Activated CD8-positive, alpha-beta T cell treated with anti-CD3 and anti-CD28 coated beads, Interleukin-2, amount 10 ng/mL, durations not matched to agents 7 days and 5 days (primary cell): Measurements from ENCODE around the gene RASSF3. TPM values are rescaled to one million over a fixed set of nuclear protein-coding genes. Genes with fewer than 3 reads are reported as not detected.
"Not testable (repeated sequence)": the region's sequence is repeated elsewhere in the genome, so short reads cannot be mapped to it uniquely, and the experiment has no call there.

Experiments used
- ATAC-seq: fragments of 150-1000 bp; cut with Tn5 transposase; one replicate; pipeline ENCODE4 v1.10.0; 2021; ENCODE audit warnings: moderate library complexity
- CTCF ChIA-PET: fragments of 350-600 bp; sonication (Branson Sonifier 250); formaldehyde crosslinking; loops from one replicate; lab custom pipeline; 2021; ENCODE audit warnings: antibody characterized with exemption; lab: Charles Lee
- POLR2A ChIA-PET: fragments of 350-600 bp; sonication (Branson Sonifier 250); formaldehyde crosslinking; loops from one replicate; lab custom pipeline; 2021; ENCODE audit warnings: antibody characterized with exemption; lab: Charles Lee
- DNase-seq: peaks from one replicate; pipeline ENCODE4 v3.0.0-alpha.2; 2020
- H3K27ac Mint-ChIP-seq: one replicate; pipeline ENCODE4 v1.8.0; 2021; ENCODE audit warnings: mild to moderate bottlenecking, mixed read lengths
- H3K27me3 Mint-ChIP-seq: one replicate; pipeline ENCODE4 v1.8.0; 2021; ENCODE audit warnings: low read depth, mixed read lengths
- H3K36me3 Mint-ChIP-seq: one replicate; pipeline ENCODE4 v1.8.0; 2021; ENCODE audit warnings: low read depth, mixed read lengths
- H3K4me1 Mint-ChIP-seq: one replicate; pipeline ENCODE4 v1.8.0; 2021; ENCODE audit warnings: low read depth, mixed read lengths
- H3K4me3 Mint-ChIP-seq: one replicate; pipeline ENCODE4 v1.8.0; 2021; ENCODE audit warnings: mild to moderate bottlenecking, mixed read lengths
- H3K9me3 Mint-ChIP-seq: one replicate; pipeline ENCODE4 v1.8.0; 2022; ENCODE audit warnings: mixed read lengths; ENCODE audit not compliant: insufficient read depth
- total RNA-seq, 2 experiments: library from RNA; stranded (reverse); gene quantifications; one replicate each; pipeline ENCODE4 v1.2.3, GENCODE V29; 2021

The RASSF3 gene
- total RNA-seq, 2 experiments from 2014 or later, result 61.7 to 63.7 TPM

DNA sequence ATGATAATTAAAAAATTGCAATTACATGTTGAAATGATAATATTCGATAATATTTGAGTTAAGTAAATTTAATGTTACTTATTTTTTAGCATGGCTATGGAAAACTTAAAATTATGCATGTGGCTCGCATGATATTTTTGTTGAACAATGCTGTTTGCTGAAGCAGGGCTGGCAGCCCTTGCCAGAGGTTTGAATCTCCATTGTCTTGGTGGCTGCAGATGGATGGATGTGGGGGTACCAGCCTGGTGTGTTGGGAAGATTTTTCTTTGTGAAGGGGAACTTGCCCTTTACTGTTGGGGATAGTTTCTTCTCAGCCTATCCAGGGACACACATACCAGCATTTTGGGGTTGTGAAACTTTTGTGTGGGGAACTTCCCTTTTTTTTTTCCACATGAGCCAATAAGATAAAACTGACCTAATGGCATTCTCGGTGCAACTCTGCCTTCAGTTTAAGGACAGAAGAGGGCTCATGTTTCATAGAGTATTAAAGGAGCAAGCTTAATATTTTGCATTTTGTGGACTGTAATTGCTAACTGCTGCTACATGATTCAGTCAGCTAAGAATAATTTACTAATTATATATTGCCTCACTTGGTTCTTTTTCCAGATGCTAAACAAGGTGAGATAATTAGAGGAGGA, 8.8 kb downstream of the RASSF3 start:
- CTCF ChIA-PET, result interaction anchor here (0.9 kb wide), 1 partner anchor 10 kb away, joined by 3 read pairs; no protein-coding TSS in a partner anchor
- peaks cover 34% of the 10 kb centered on the region for H3K36me3 Mint-ChIP-seq
- no peak overlapping the region for H3K27ac Mint-ChIP-seq
- POLR2A ChIA-PET, result no interaction called here
- H3K9me3 Mint-ChIP-seq, result no peaks in the 10 kb centered on the region
- ATAC-seq (no peak), DNase-seq (no peak)
- H3K27me3 Mint-ChIP-seq, result no peaks in the 10 kb centered on the region
- H3K4me3 Mint-ChIP-seq, result no peak overlapping the region
- H3K4me1 Mint-ChIP-seq, result peaks cover 46% of the 10 kb centered on the region

DNA sequence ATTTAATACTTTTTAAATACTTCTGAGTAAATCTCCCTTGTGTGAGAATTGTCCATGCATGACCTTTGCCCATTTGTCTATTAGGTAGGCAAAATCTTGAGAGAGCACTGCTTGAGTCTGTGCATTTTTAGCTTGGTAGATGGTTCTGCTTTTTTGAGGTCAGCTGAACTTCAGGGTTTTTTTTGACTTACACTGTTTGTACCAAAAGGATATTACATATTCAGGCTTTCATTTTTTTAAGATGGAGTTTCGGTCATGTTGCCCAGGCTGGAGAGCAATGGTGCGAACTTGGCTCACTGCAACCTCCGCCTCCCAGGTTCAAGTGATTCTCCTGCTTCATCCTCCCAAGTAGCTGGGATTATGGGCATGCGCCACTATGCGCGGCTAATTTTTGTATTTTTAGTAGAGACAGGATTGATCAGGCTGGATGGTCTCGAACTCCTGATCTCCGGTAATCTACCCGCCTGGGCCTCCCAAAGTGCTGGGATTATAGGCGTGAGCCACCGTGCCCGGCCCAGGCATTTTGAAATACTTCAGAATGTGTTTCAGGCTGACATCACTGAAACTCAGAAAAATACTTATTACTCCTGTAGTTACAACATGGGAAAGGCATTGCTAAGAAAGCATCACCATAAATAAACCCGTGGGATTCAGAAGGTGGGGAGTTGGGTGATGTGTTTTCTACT, 11.1 kb downstream of the RASSF3 start:
- ChIA-PET POLR2A (no interaction called here), CTCF (no interaction called here)
- Mint-ChIP-seq H3K36me3 (peaks cover 22% of the 10 kb centered on the region), H3K9me3 (no peaks in the 10 kb centered on the region), H3K4me3 (no peak overlapping the region), H3K4me1 (peaks cover 42% of the 10 kb centered on the region), H3K27me3 (no peaks in the 10 kb centered on the region), H3K27ac (no peak overlapping the region)
- DNase-seq, result no peak
- no peak for ATAC-seq

DNA sequence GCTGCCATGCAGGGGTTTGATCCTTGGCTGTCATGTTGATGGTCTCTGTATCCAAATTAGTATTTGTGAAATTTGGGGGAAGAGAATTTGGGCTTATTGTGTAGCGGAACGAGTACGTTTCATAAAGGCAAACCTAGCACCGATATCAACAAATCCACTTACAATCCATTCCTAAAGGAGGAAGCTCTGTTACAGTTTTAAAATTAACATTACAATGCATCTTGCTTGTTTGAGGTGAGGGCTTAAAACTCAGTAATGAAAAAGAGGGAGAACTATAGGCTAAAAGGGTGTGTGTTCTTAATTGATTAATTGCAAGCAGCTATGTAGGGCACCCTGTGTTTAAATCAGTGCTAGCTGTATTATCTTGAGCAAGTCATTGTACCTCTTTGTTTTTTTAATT, 13.7 kb downstream of the RASSF3 start:
- POLR2A ChIA-PET, result no interaction called here
- DNase-seq (no peak), ATAC-seq (no peak)
- no peaks in the 10 kb centered on the region for H3K9me3 Mint-ChIP-seq
- H3K27ac Mint-ChIP-seq, result no peak overlapping the region
- CTCF ChIA-PET, result interaction anchor here (1.3 kb wide), 1 partner anchor 74 kb away, joined by 6 read pairs; no protein-coding TSS in a partner anchor
- H3K4me3 Mint-ChIP-seq, result no peak overlapping the region
- peaks cover 24% of the 10 kb centered on the region for H3K36me3 Mint-ChIP-seq
- H3K27me3 Mint-ChIP-seq, result no peaks in the 10 kb centered on the region
- H3K4me1 Mint-ChIP-seq, result peaks cover 44% of the 10 kb centered on the region

DNA sequence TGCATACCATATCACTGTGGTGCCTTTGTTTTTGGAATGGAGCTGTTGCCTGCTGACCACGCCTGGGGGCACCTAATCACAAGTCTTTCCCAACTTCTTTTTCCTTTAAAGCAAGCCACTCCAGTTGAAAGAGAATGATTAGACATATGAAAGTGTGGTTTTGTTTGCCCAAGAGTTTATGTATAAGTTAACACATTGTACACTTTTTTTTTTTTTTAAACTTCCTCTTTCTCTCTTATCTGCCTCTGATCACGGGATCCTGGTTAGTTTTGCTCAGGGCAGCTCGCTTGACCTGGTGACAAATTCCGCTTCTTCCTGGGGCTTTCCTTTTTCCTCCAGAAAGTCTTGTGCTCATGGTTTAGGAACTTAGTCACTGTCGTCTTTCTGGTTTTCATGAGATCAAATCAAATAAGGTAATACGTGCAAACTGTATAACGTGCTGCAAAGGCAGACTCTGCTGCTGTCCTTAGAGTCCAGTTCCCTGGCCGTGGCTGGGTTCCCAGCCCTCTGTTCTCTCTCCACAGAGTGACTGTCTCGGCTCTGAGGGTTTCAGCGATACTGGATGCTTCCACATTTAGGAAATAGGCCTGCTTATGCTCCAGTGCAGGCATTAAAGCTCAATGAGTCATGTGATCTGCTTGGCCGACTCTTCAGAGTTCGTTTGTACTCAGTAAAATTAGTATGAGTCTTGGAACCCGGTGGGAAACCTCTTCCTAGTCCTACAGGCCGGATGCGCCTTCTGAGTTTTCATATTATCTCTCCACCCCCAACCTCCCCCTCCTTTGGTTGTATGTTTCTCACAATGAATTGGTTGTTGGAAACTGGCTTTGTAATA, 15.2 kb downstream of the RASSF3 start:
- no peaks in the 10 kb centered on the region for H3K9me3 Mint-ChIP-seq
- ChIA-PET CTCF (interaction anchor here (1.0 to 1.3 kb wide), 3 partner anchors 17 to 76 kb away, joined by 3 read pairs; no protein-coding TSS in a partner anchor), POLR2A (no interaction called here)
- peak overlapping the region; percentile 70 for H3K4me3 Mint-ChIP-seq
- ATAC-seq (peak; percentile 68), DNase-seq (peak; percentile 23)
- H3K27me3 Mint-ChIP-seq, result no peaks in the 10 kb centered on the region
- H3K4me1 Mint-ChIP-seq, result peaks cover 37% of the 10 kb centered on the region
- H3K36me3 Mint-ChIP-seq, result peaks cover 28% of the 10 kb centered on the region
- H3K27ac Mint-ChIP-seq, result peak overlapping the region; percentile 84

DNA sequence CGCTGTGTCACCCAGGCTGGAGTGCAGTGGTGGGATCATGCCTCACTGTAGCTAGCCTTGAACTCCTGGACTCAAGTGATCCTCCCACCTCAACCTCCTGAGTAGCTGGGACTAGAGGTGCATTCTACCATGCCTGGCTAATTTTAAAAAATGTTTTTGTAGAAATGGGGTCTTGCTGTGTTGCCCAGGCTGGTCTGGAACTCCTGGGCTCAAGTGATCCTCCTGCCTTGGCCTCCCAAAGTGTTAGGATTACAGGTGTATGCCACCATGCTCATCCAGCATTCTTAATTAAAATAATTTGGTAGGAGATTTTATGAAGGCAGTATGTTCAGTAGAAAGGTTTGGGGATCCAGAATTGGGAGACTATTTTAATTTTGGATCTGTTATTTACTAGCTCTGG, 16.3 kb downstream of the RASSF3 start:
- POLR2A ChIA-PET, H3K9me3 Mint-ChIP-seq, H3K27me3 Mint-ChIP-seq, H3K4me3 Mint-ChIP-seq, H3K27ac Mint-ChIP-seq, ATAC-seq, DNase-seq: not testable (repeated sequence)
- Mint-ChIP-seq H3K4me1 (peaks cover 46% of the 10 kb centered on the region), H3K36me3 (peaks cover 39% of the 10 kb centered on the region)
- CTCF ChIA-PET, result interaction anchor here (1.0 to 2.6 kb wide), 6 partner anchors 9 to 77 kb away, joined by 3 to 8 read pairs (median 3); partner anchors contain the start of gene RASSF3

DNA sequence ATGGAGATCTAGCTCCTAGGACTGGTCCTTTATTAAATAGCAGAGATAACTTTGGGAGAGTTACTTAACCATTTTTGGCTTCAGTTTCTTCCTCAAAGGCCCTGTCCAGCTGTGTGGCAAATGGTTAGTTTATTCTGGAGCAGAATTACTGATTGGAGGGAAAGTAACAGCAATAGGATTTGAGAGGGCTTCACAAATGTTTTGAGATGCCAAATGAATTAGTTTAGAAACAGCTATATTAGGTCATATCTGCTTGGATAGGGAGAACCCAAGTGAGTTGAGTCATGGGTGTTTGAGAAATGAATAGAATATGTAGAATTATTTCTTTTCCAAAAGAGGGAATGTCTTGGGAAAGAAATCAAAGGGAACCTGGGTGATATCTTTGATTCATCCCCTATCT, 17.5 kb downstream of the RASSF3 start:
- ATAC-seq, result no peak
- Mint-ChIP-seq H3K4me1 (peaks cover 51% of the 10 kb centered on the region), H3K36me3 (peaks cover 49% of the 10 kb centered on the region), H3K27ac (no peak overlapping the region), H3K27me3 (no peaks in the 10 kb centered on the region), H3K9me3 (peaks cover 7% of the 10 kb centered on the region), H3K4me3 (no peak overlapping the region)
- no peak for DNase-seq
- ChIA-PET POLR2A (no interaction called here), CTCF (interaction anchor here (1.3 to 2.6 kb wide), 4 partner anchors 10 to 70 kb away, joined by 3 to 8 read pairs (median 4); partner anchors contain the start of gene RASSF3)

DNA sequence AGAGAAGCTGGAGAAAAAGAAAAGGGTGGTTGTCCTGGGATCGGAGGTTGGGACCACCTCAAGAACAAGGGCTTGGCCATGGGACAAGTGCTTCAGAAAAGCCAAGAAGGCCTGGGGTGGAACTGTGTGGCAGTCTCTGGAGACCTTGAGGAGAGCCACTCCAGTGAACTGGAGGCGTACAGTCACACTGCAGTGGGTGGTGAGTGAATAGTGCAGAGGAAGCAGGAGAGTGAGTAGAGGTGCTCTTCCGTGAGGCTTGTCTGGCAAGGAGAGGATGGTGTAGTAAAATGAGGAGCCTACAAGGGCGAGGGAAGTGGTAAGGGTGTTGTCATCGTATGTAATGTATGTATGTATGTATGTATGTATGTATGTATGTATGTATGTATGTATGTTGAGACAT, 20.9 kb downstream of the RASSF3 start:
- CTCF ChIA-PET, result no interaction called here
- POLR2A ChIA-PET, result no interaction called here

DNA sequence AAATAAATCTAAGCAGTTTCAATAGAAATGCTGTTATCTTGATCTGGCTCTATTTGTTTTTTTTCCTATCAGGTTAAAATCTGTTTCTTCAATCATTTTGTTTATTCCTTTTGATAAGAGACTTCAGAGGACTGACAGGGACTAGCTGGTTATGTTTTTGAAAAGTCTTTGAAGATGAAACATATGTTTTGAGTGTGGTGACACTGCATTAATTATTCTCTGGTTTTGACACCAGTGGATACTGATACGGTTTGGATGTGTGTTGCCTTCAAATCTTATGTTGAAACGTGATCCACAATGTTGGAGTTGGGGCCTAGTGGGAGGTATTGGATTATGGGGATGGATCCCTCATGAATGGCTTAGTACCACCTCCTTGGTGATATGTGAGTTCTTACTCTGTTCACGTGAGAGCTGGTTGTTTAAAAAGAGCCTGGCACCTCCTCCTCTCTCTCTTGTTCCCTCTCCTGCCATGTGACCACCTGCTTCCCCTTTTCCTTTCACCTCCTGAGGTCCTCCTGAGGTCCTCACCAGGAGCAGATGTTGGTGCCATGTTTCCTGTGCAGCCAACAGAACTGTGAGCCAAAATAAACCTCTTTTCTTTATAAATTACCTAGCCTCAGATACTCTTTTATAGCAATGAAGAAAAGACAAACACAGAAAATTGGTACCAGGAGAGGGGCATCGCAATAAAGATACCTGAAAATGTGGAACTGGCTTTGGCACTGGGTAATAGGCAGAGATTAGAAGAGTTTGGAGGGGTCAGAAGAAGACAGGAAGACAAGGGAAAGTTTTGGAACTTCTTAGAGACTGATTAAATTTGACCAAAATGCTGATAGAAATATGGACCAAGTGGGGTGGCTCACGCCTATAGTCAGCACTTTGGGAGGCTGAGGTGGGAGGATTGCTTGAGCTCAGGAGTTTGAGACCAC, 23.0 kb downstream of the RASSF3 start:
- ATAC-seq (no peak), DNase-seq (no peak)
- Mint-ChIP-seq H3K27me3 (no peaks in the 10 kb centered on the region), H3K4me3 (no peak overlapping the region), H3K36me3 (peaks cover 70% of the 10 kb centered on the region), H3K4me1 (peaks cover 44% of the 10 kb centered on the region), H3K27ac (peak overlapping the region; percentile 8), H3K9me3 (peaks cover 7% of the 10 kb centered on the region)
- CTCF ChIA-PET, result no interaction called here
- POLR2A ChIA-PET, result interaction anchor here (0.6 to 0.9 kb wide), 2 partner anchors 27 to 35 kb away, joined by 3 read pairs; no protein-coding TSS in a partner anchor

More for the DNA sequence above, 20.9 kb downstream of the RASSF3 start:
- no peaks in the 10 kb centered on the region for H3K27me3 Mint-ChIP-seq
- H3K4me1 Mint-ChIP-seq, result peaks cover 51% of the 10 kb centered on the region
- ATAC-seq (no peak), DNase-seq (no peak)
- H3K4me3 Mint-ChIP-seq, result no peak overlapping the region
- peaks cover 7% of the 10 kb centered on the region for H3K9me3 Mint-ChIP-seq
- H3K27ac Mint-ChIP-seq, result peak overlapping the region; percentile 26
- H3K36me3 Mint-ChIP-seq, result peaks cover 69% of the 10 kb centered on the region

DNA sequence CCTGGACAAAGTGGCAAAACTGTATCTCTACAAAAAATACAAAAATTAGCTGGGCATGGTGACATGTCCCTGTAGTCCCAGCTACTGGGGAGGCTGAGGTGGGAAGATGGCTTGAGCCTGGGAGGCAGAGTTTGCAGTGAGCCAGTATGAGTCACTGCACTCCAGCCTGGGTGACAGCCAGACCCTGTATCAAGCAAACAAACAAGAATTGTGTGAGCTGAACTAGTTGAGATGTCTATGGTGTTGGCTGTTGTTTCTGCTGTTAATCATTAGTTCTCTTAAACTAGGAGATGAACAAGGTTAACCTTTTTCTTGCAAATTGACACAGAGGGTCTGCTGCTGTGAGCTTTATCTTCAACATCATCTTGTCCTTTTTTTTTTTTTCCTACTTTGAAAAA, 23.6 kb downstream of the RASSF3 start:
- H3K27ac Mint-ChIP-seq, result peak overlapping the region; percentile 8
- DNase-seq (no peak), ATAC-seq (no peak)
- CTCF ChIA-PET, result no interaction called here
- no peak overlapping the region for H3K4me3 Mint-ChIP-seq
- H3K4me1 Mint-ChIP-seq, result peaks cover 48% of the 10 kb centered on the region
- H3K9me3 Mint-ChIP-seq, result peaks cover 7% of the 10 kb centered on the region
- H3K36me3 Mint-ChIP-seq, result peaks cover 72% of the 10 kb centered on the region
- POLR2A ChIA-PET, result interaction anchor here (0.6 kb wide), 2 partner anchors 35 to 64 kb away, joined by 3 read pairs; no protein-coding TSS in a partner anchor
- no peaks in the 10 kb centered on the region for H3K27me3 Mint-ChIP-seq

DNA sequence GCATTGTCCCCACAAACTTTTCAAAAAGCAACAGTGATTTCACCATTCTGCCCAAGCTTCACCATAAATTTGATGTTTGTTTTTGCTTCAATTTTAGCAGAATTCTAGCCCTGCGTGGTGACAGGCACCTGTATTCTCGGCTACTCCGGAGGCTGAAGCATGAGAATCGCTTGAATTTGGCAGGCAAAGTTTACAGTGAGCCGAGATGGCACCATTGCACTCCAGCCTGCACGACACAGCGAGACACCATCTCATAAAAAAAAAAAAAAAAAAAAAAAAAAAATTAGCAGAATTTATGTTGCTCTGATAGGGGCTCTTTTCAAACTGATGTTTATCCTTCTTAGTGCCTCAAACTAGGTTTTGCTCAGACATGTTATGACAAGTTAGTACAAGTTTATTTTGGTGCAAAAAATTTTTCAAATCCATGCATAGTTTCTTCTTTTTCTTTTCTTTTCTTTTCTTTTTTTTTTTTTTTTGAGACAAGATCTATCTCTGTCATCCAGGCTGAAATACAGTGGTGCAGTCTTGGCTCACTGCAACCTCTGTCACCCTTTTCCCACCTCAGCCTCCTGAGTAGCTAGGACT, 24.3 kb downstream of the RASSF3 start:
- Mint-ChIP-seq H3K4me3 (no peak overlapping the region), H3K27me3 (no peaks in the 10 kb centered on the region), H3K27ac (no peak overlapping the region), H3K36me3 (peaks cover 69% of the 10 kb centered on the region), H3K4me1 (peaks cover 51% of the 10 kb centered on the region), H3K9me3 (peaks cover 7% of the 10 kb centered on the region)
- no peak for ATAC-seq
- DNase-seq, result no peak
- CTCF ChIA-PET, result no interaction called here
- POLR2A ChIA-PET, result interaction anchor here (0.6 to 1.2 kb wide), 3 partner anchors 26 to 63 kb away, joined by 3 read pairs; no protein-coding TSS in a partner anchor
